ENCODE data around the gene FHL2.

GRCh38 chr2:105380432-105381100 is 18.3 kb downstream of the FHL2 start:
- TF ChIP-seq EZH2 (optimal IDR thresholded peaks at IDR 0.05; ENCODE audit: low read depth, low read length) (no peak), CTCF (IDR thresholded peaks at IDR 0.05; ENCODE audit: low read length) (no peak)

All from MM.1S (cell line).